Smooth muscle cell of bladder (primary cell): ENCODE results near the gene MGAT4A. TPM values are rescaled to one million over a fixed set of nuclear protein-coding genes. Genes with fewer than 3 reads are reported as not detected.

ENCODE experiments used
- total RNA-seq: library from RNA; depleted of rRNA; stranded (reverse); fragments of >200 nt; gene quantifications from 2 replicates; pipeline ENCODE4 v1.2.3, GENCODE V29; 2014

MGAT4A gene
- 0.28 and 0.74 TPM in 2 replicates for total RNA-seq

GRCh38 chr2:98731041-98731893, at the start of gene MGAT4A:
TSS of gene MGAT4A (minus strand) at chr2:98731132. CDS start at chr2:98726332, 4,800 bp downstream.

DNA sequence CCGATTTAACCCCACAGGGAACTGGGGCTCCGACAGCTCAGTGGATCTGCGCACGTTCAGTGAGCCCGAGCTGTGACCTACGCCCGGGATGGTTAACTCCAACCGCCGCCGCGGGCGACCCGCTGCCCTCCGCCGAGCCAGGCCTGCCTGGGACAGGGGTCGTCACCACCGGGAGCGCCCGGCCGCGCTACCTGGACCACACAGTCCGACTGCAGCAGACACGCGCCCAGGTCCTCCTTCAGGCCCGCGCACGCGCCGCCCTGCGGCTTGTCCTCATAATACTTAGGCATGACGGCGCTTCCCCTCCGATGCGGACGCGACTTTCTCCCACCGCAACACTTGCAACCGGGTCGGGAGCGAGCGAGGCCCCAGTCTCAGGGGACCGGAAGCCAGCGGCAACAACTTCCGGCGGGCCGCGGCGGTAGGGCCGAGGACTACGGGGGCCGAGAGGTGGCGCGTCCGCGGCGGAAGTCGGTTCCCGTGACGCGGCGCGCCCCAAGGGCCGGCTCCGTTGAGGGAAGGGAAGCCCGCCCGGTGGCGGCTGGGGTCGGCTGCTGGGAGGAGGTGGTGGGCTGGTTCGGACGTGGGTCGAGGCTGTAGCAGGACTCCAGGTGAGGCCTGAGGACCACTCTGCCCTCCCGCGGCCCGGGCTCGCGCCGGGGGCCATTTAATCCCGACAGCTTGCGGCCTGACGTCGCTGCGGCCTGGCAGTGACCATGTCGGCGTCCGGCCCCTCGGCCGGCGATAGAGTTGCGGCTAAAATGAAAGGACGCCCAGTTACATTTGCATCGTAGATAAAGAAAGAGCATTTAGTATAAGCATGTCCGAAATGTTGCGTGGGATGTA, 122.6 kb downstream of the MGAT4A start, which contains the start of the genes COA5 and UNC50:
Gene COA5 (minus strand): TSS at position 397 of the 846 bp plus-strand sequence. CDS start 107 bp downstream, at position 290.
Gene UNC50 (plus strand): TSS at position 474 of the 846 bp plus-strand sequence. CDS start 1,171 bp downstream, outside the sequence.

Other genes with a start within 250 kb of the MGAT4A start
- 39.7 and 41.9 TPM in 2 replicates for gene COA5, start 122.6 kb downstream of the MGAT4A start, total RNA-seq
- gene UNC50, start 122.5 kb downstream of the MGAT4A start, total RNA-seq: 50.8 and 68.7 TPM in 2 replicates
- gene CRACDL, start 205.1 kb upstream of the MGAT4A start, total RNA-seq: under 0.01 TPM in 1 of 2 replicates, not detected in the other